GM21529 (cell line): ENCODE results near the gene PRKCA.
"Not testable (repeated sequence)": the region's sequence is repeated elsewhere in the genome, so short reads cannot be mapped to it uniquely, and the experiment has no call there.

ENCODE experiments used
- ATAC-seq: cut with Tn5 transposase; IDR thresholded peaks from one replicate; pipeline ENCODE4 v1.9.1; 2021; ENCODE audit not compliant: unreplicated experiment

PRKCA gene

GRCh38 chr17:66458782-66459181 is 156.4 kb downstream of the PRKCA start:
- ATAC-seq = no peak

- no peak for ATAC-seq
Measured at GRCh38 chr17:66459811-66460270, 157.4 kb downstream of the PRKCA start.

- no peak for ATAC-seq
Measured at GRCh38 chr17:66460558-66460957, 158.1 kb downstream of the PRKCA start.

- no peak for ATAC-seq
Measured at GRCh38 chr17:66461343-66461995, 159.1 kb downstream of the PRKCA start.

GRCh38 chr17:66462010-66462409 is 159.6 kb downstream of the PRKCA start:
- no peak for ATAC-seq

- no peak for ATAC-seq
Measured at GRCh38 chr17:66464921-66465320, 162.5 kb downstream of the PRKCA start.

GRCh38 chr17:66465701-66466100 is 163.3 kb downstream of the PRKCA start:
- ATAC-seq = no peak

GRCh38 chr17:66466106-66466820 is 163.8 kb downstream of the PRKCA start:
- ATAC-seq = no peak

GRCh38 chr17:66466840-66467367 is 164.5 kb downstream of the PRKCA start:
- peak; percentile 43 for ATAC-seq

GRCh38 chr17:66467766-66468165 is 165.4 kb downstream of the PRKCA start:
- ATAC-seq = no peak

GRCh38 chr17:66468241-66469087 is 166.1 kb downstream of the PRKCA start:
- no peak for ATAC-seq

GRCh38 chr17:66469088-66469442 is 166.7 kb downstream of the PRKCA start:
- ATAC-seq = no peak

GRCh38 chr17:66469461-66469860 is 167.0 kb downstream of the PRKCA start:
- no peak for ATAC-seq

GRCh38 chr17:66469890-66470289 is 167.5 kb downstream of the PRKCA start:
- ATAC-seq = no peak

- no peak for ATAC-seq
Measured at GRCh38 chr17:66472123-66472522, 169.7 kb downstream of the PRKCA start.

- ATAC-seq = no peak
Measured at GRCh38 chr17:66474258-66474657, 171.8 kb downstream of the PRKCA start.

GRCh38 chr17:66474806-66475497 is 172.5 kb downstream of the PRKCA start:
- no peak for ATAC-seq

- ATAC-seq = no peak
Measured at GRCh38 chr17:66476014-66476413, 173.6 kb downstream of the PRKCA start.

- no peak for ATAC-seq
Measured at GRCh38 chr17:66477615-66478283, 175.3 kb downstream of the PRKCA start.

- not testable (repeated sequence) for ATAC-seq
Measured at GRCh38 chr17:66479230-66479889, 176.9 kb downstream of the PRKCA start.
